CD4-positive, alpha-beta T cell (primary cell): ENCODE measurements around the gene MARCHF9. TPM values are rescaled to one million over a fixed set of nuclear protein-coding genes. Genes with fewer than 3 reads are reported as not detected.
"Not testable (repeated sequence)": the region's sequence is repeated elsewhere in the genome, so short reads cannot be mapped to it uniquely, and the experiment has no call there.

ENCODE experiments used
- ATAC-seq: fragments of 200-7000 bp; cut with Tn5 transposase; one replicate; pipeline ENCODE4 v1.10.0; 2022; ENCODE audit warnings: mild to moderate bottlenecking; ENCODE audit not compliant: poor library complexity
- CTCF ChIA-PET: fragments of 350-600 bp; sonication (Branson Sonifier 250); formaldehyde crosslinking; loops from one replicate; lab custom pipeline; 2021; ENCODE audit warnings: antibody characterized with exemption, inconsistent platforms; lab: Charles Lee
- POLR2A ChIA-PET: fragments of 350-600 bp; sonication (Branson Sonifier 250); formaldehyde crosslinking; loops from one replicate; lab custom pipeline; 2021; ENCODE audit warnings: antibody characterized with exemption, inconsistent platforms; lab: Charles Lee
- DNase-seq, 14 experiments: peaks; one replicate each; pipeline ENCODE4 v3.0.0-alpha.2; 2013 to 2020; ENCODE audit warnings: mixed read lengths in 2 of 14
- H3K27ac ChIP-seq, 2 donors: one replicate each; pipeline versions ENCODE4 v1.5.1 to v1.7.0; 2013; ENCODE audit warnings: low read length in 2 of 2, low read depth in 1 of 2, mild to moderate bottlenecking in 1 of 2
- H3K27me3 ChIP-seq, 2 experiments: 1 replicate in 1 of 2; 2 replicates in 1 of 2; pipeline versions ENCODE4 v1.6.1 to v1.7.0; 2013; ENCODE audit warnings: low read length in 2 of 2, control low read depth in 1 of 2, mild to moderate bottlenecking in 1 of 2, moderate library complexity in 1 of 2; ENCODE audit not compliant: insufficient read depth in 2 of 2, control insufficient read depth in 1 of 2
- H3K36me3 ChIP-seq: one replicate; pipeline ENCODE4 v1.6.1; 2013; ENCODE audit warnings: low read length, control low read depth; ENCODE audit not compliant: insufficient read depth
- H3K4me1 ChIP-seq: one replicate; pipeline ENCODE4 v1.6.1; 2013; ENCODE audit warnings: low read length, control low read depth; ENCODE audit not compliant: insufficient read depth
- H3K4me3 ChIP-seq: one replicate; pipeline ENCODE4 v1.5.1; 2013; ENCODE audit warnings: mild to moderate bottlenecking, low read length, moderate library complexity
- H3K9me3 ChIP-seq, 2 experiments: 1 replicate in 1 of 2; 2 replicates in 1 of 2; pipeline versions ENCODE4 v1.6.1 to v1.7.0; 2013; ENCODE audit warnings: low read length in 2 of 2, mild to moderate bottlenecking in 2 of 2, control low read depth in 1 of 2, moderate library complexity in 1 of 2; ENCODE audit not compliant: control insufficient read depth in 1 of 2, insufficient read depth in 1 of 2
- H3K27ac Mint-ChIP-seq: one replicate; pipeline ENCODE4 v1.8.0; 2020; ENCODE audit warnings: mixed read lengths
- H3K27me3 Mint-ChIP-seq: one replicate; pipeline ENCODE4 v1.8.0; 2021; ENCODE audit warnings: mixed read lengths
- H3K36me3 Mint-ChIP-seq: one replicate; pipeline ENCODE4 v1.8.0; 2021; ENCODE audit warnings: low read depth, mixed read lengths
- H3K4me1 Mint-ChIP-seq: one replicate; pipeline ENCODE4 v1.8.0; 2021; ENCODE audit warnings: low read depth, mixed read lengths
- H3K4me3 Mint-ChIP-seq: one replicate; pipeline ENCODE4 v1.8.0; 2020; ENCODE audit warnings: mild to moderate bottlenecking, mixed read lengths
- H3K9me3 Mint-ChIP-seq: one replicate; pipeline ENCODE4 v1.8.0; 2020; ENCODE audit warnings: mixed read lengths
- CTCF ChIP-seq: fragments of 200-600 bp; IDR thresholded peaks from one replicate; pipeline ENCODE4 v1.8.0; 2022; ENCODE audit warnings: antibody characterized with exemption, mild to moderate bottlenecking
- intact Hi-C, 2 experiments: fragments of 100-400 bp; cut with DNase I in 1 of 2; cut with micrococcal nuclease in 1 of 2; formaldehyde crosslinking; loops; one replicate each; pipeline versions ENCODE4 v1.15.1 to v1.9.0; 2023 to 2025; cut with DNase I, micrococcal nuclease
- total RNA-seq, 174 experiments: library from RNA in 2 of 174; stranded (reverse) in 2 of 174; gene quantifications; one replicate each; pipeline ENCODE4 v1.2.3 and lab custom pipeline; 2021 to 2026

The MARCHF9 gene
- total RNA-seq, 2 experiments from 2014 or later: 39.9 to 40.8 TPM

- H3K36me3 ChIP-seq: peaks cover 9% of the 10 kb centered on the region
- H3K9me3 Mint-ChIP-seq: no peaks in the 10 kb centered on the region
- no peak for TF ChIP-seq CTCF
- H3K36me3 Mint-ChIP-seq: peaks cover 23% of the 10 kb centered on the region
- intact Hi-C loops: loop anchor here (1.0 to 5.0 kb wide), 4 partner anchors 10 to 75 kb away; partner anchors contain the start of genes CTDSP2 (in 1 of the 2) and TSFM (in 1 of the 2)
- peak; percentile 73 to 95 (median 83) for DNase-seq
- peaks cover 29% of the 10 kb centered on the region for H3K4me1 ChIP-seq
- H3K4me3 ChIP-seq: peak within 1 kb of the TSS; percentile 63
- H3K4me3 Mint-ChIP-seq: peak within 1 kb of the TSS; percentile 94
- H3K9me3 ChIP-seq: peaks cover 0 to under 1% of the 10 kb centered on the region in 2 experiments
- H3K27me3 Mint-ChIP-seq: no peaks in the 10 kb centered on the region
- H3K27ac ChIP-seq: peak within 1 kb of the TSS; percentile 79 to 85
- H3K4me1 Mint-ChIP-seq: peaks cover 15% of the 10 kb centered on the region
- peaks cover 0 to 9% of the 10 kb centered on the region in 2 experiments for H3K27me3 ChIP-seq
- peak; percentile 90 for ATAC-seq
- CTCF ChIA-PET: interaction anchor here (0.7 to 2.3 kb wide), 4 partner anchors 9 to 15 kb away, joined by 3 to 9 read pairs (median 6); partner anchors contain the start of gene TSFM
- POLR2A ChIA-PET: interaction anchor here (0.7 to 1.5 kb wide), 12 partner anchors 9 to 164 kb away, joined by 3 to 15 read pairs (median 4); partner anchors contain the start of genes CDK4 and TSFM
- peak within 1 kb of the TSS; percentile 93 for H3K27ac Mint-ChIP-seq
Measured at GRCh38 chr12:57771873-57772428, 17.0 kb downstream of the MARCHF9 start, which contains the start of gene METTL1. METTL1 (minus strand) TSS chr12:57772105; CDS start chr12:57772083, 22 bp downstream.

GRCh38 chr12:57772429-57773322 is 17.8 kb downstream of the MARCHF9 start, which contains the start of gene EEF1AKMT3:
EEF1AKMT3 (plus strand) TSS chr12:57772614; CDS start chr12:57772725, 111 bp downstream.
- Mint-ChIP-seq H3K27ac (peak within 1 kb of the TSS; percentile 93), H3K4me1 (peaks cover 15% of the 10 kb centered on the region), H3K27me3 (no peaks in the 10 kb centered on the region), H3K9me3 (no peaks in the 10 kb centered on the region), H3K36me3 (peaks cover 23% of the 10 kb centered on the region), H3K4me3 (peak within 1 kb of the TSS; percentile 94)
- H3K4me1 ChIP-seq: peaks cover 28% of the 10 kb centered on the region
- no peaks in the 10 kb centered on the region for H3K9me3 ChIP-seq
- ATAC-seq: peak; percentile 7
- peaks cover 0 to 1% of the 10 kb centered on the region in 2 experiments for H3K27me3 ChIP-seq
- peak within 1 kb of the TSS; percentile 63 for H3K4me3 ChIP-seq
- peaks cover 9% of the 10 kb centered on the region for H3K36me3 ChIP-seq
- intact Hi-C loops: loop anchor here (1.0 to 5.0 kb wide), 3 partner anchors 10 to 75 kb away; partner anchors contain the start of genes CTDSP2 (in 1 of the 2) and TSFM (in 1 of the 2)
- DNase-seq: peak in 4 of 14 experiments; percentile 22 to 48 (median 38)
- CTCF ChIA-PET: interaction anchor here (0.7 to 3.3 kb wide), 5 partner anchors 8 to 16 kb away, joined by 3 to 10 read pairs (median 6); partner anchors contain the start of gene TSFM
- peak within 1 kb of the TSS; percentile 79 to 85 for H3K27ac ChIP-seq
- TF ChIP-seq CTCF: no peak
- POLR2A ChIA-PET: interaction anchor here (0.7 to 1.5 kb wide), 13 partner anchors 9 to 164 kb away, joined by 3 to 15 read pairs (median 3); partner anchors contain the start of genes CDK4 and TSFM

GRCh38 chr12:57774634-57775033 is 19.7 kb downstream of the MARCHF9 start:
- H3K36me3 Mint-ChIP-seq, H3K9me3 ChIP-seq, DNase-seq, H3K4me3 Mint-ChIP-seq, POLR2A ChIA-PET, H3K4me3 ChIP-seq, H3K27ac ChIP-seq, H3K27me3 Mint-ChIP-seq, H3K9me3 Mint-ChIP-seq, H3K27me3 ChIP-seq, H3K27ac Mint-ChIP-seq, ATAC-seq, H3K36me3 ChIP-seq: not testable (repeated sequence)
- CTCF ChIA-PET: interaction anchor here (3.3 kb wide), 1 partner anchor 18 kb away, joined by 10 read pairs; no protein-coding TSS in a partner anchor
- intact Hi-C loops: loop anchor here (5.0 kb wide), 2 partner anchors 68 to 73 kb away; partner anchors contain the start of gene CTDSP2 (in 1 of the 2)
- H3K4me1 Mint-ChIP-seq: peaks cover 19% of the 10 kb centered on the region
- H3K4me1 ChIP-seq: peaks cover 40% of the 10 kb centered on the region
